SU-DHL-6 (cell line): Measurements from ENCODE around the gene RASA1.

Source experiments
- H2AFZ ChIP-seq: fragments of 200-600 bp; sonication (generic); 2 replicates; pipeline ENCODE4 v1.6.1; 2014; ENCODE audit warnings: low read depth, mild to moderate bottlenecking, moderate library complexity, mixed read lengths, antibody characterized with exemption, low read length; ENCODE audit not compliant: severe bottlenecking
- H3F3A ChIP-seq: fragments of 200-600 bp; shearing (Covaris generic); 2 replicates; pipeline ENCODE4 v1.6.0; 2016; ENCODE audit warnings: antibody characterized with exemption, mild to moderate bottlenecking; ENCODE audit not compliant: insufficient read depth
- H3K27ac ChIP-seq: fragments of 200-600 bp; sonication (generic); 2 replicates; pipeline ENCODE4 v1.5.1; 2016; ENCODE audit warnings: low read depth, mild to moderate bottlenecking, low read length, moderate library complexity, mixed read lengths
- H3K27me3 ChIP-seq: fragments of 200-600 bp; sonication (generic), shearing (Covaris generic); 2 replicates; pipeline ENCODE4 v1.6.0; 2014; ENCODE audit warnings: mild to moderate bottlenecking, low read length
- H3K36me3 ChIP-seq: fragments of 200-600 bp; sonication (generic); 2 replicates; pipeline ENCODE4 v1.6.1; 2014; ENCODE audit warnings: mild to moderate bottlenecking, low read length, mixed read lengths
- H3K4me2 ChIP-seq: fragments of 300-600, 200-600 bp; shearing (Covaris generic), sonication (generic); 2 replicates; pipeline ENCODE4 v1.6.0; 2014; ENCODE audit warnings: low read length, low read depth, mild to moderate bottlenecking; ENCODE audit not compliant: poor library complexity, severe bottlenecking
- H3K4me3 ChIP-seq: fragments of 200-600 bp; sonication (generic); 2 replicates; pipeline ENCODE4 v1.5.1; 2014; ENCODE audit warnings: antibody characterized with exemption, low read length, mild to moderate bottlenecking, mixed read lengths; ENCODE audit not compliant: insufficient read depth, poor library complexity, severe bottlenecking
- H3K79me2 ChIP-seq: fragments of 200-600 bp; sonication (generic); 2 replicates; pipeline ENCODE4 v1.6.1; 2014; ENCODE audit warnings: mild to moderate bottlenecking, low read length, moderate library complexity; ENCODE audit not compliant: insufficient read depth
- H3K9ac ChIP-seq: fragments of 200-600 bp; sonication (generic); 2 replicates; pipeline ENCODE4 v1.7.0; 2014; ENCODE audit warnings: mild to moderate bottlenecking, low read length
- H3K9me2 ChIP-seq: fragments of 200-600 bp; sonication (generic); replicated peaks from 2 replicates; pipeline ENCODE4 v1.6.1; 2014; ENCODE audit warnings: low read length; ENCODE audit not compliant: insufficient read depth
- H3K9me3 ChIP-seq: fragments of 200-600 bp; sonication (generic); 2 replicates; pipeline ENCODE4 v1.6.1; 2014; ENCODE audit warnings: low read length, mixed read lengths; ENCODE audit not compliant: insufficient read depth
- H4K20me1 ChIP-seq: fragments of 200-600 bp; sonication (generic); 2 replicates; pipeline ENCODE4 v1.6.1; 2014; ENCODE audit warnings: low read depth, mild to moderate bottlenecking, antibody characterized with exemption, low read length, moderate library complexity, mixed read lengths
- EZH2phosphoT487 ChIP-seq: fragments of 200-600 bp; sonication (generic), shearing (Covaris generic); conservative IDR thresholded peaks from 2 replicates; pipeline ENCODE4 v1.6.1; 2018; ENCODE audit warnings: mild to moderate bottlenecking, antibody characterized with exemption, low read length, moderate library complexity, mixed read lengths
- TF ChIP-seq, protein P1 (sequence below): fragments of 200-600 bp; sonication (generic); IDR thresholded peaks from one replicate; pipeline ENCODE4 v1.5.1; 2017; ENCODE audit warnings: antibody characterized with exemption, mild to moderate bottlenecking, low read length, moderate library complexity; ENCODE audit not compliant: insufficient read depth, poor library complexity, severe bottlenecking

RASA1 gene

DNA sequence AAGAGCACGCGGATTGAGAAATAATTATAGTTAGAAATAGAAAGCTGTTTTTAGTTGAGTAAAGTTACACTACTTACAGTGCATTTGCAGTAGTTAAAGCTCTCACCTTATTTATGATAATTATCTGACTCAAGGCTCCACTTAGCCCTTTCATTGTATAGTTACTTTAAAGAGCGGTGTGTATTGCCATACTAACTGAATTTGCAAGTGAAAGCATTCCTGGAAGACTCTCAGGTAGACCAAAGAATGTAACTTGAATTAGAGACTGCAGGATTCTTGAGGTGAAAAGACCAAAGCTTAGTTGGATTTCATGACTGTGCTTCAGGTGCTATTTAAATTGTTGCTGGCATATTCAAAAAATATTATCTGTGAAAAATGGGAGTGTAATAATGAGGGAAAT, 4.2 kb upstream of the RASA1 start:
- Histone ChIP-seq H3F3A (0 out of 2 replicates have a peak, but pooled peaks cover under 1% of the 10 kb centered on the region), H2AFZ (no peak overlapping the region), H3K36me3 (no peaks in the 10 kb centered on the region), H3K4me3 (no peak overlapping the region), H3K9me3 (no peaks in the 10 kb centered on the region), H3K27me3 (no peaks in the 10 kb centered on the region), H3K79me2 (peaks cover 6% of the 10 kb centered on the region), H3K27ac (no peak overlapping the region), H3K9me2 (no peaks in the 10 kb centered on the region), H3K4me2 (no peak overlapping the region), H3K9ac (no peak overlapping the region), H4K20me1 (no peaks in the 10 kb centered on the region)
- TF ChIP-seq EZH2phosphoT487: no peak

DNA sequence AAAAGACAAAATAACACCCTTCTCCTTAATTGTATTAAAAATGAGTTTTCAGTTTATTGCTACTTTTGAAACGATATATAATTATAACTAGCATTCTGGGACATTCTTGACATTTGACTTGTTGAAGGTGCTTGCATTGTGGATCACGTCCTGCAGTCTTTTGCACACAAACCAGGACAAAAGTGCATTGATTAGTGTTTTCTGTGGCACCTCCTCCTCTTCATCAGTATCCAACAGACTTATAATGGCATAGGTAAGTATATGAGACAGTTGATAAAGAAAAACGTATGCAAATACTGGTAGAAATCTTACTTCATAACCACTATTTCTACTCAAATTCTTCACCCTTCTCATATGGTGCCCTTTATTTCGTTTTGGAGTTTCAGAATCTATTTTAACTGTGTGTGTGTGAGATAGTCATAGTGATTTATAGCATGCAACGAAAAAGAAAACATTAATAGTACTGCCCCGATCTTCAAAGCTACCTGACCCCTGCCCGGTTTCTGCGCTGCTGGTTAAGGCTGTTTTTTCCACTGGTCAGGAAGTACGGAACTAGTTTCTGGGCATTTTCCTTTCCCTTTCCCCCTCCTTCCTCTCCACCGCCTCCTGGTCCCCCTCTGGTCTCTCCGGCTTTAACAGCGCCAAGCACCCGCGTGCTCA, 639 bp upstream of the RASA1 start:
- peak overlapping the region; percentile 81 for H3K4me3 ChIP-seq
- H3K27me3 ChIP-seq: no peaks in the 10 kb centered on the region
- H3K79me2 ChIP-seq: peaks cover 31% of the 10 kb centered on the region
- H2AFZ ChIP-seq: peak overlapping the region; percentile 98
- H3K9ac ChIP-seq: peak overlapping the region; percentile 84
- no peaks in the 10 kb centered on the region for H3K9me2 ChIP-seq
- H3K27ac ChIP-seq: peak overlapping the region; percentile 74
- H3K9me3 ChIP-seq: no peaks in the 10 kb centered on the region
- no peaks in the 10 kb centered on the region; the same call in 1 of the 2 replicates for H4K20me1 ChIP-seq
- H3K4me2 ChIP-seq: peak overlapping the region; percentile 94
- no peaks in the 10 kb centered on the region for H3K36me3 ChIP-seq
- no peak for TF ChIP-seq EZH2phosphoT487
- TF ChIP-seq, protein P1, sequence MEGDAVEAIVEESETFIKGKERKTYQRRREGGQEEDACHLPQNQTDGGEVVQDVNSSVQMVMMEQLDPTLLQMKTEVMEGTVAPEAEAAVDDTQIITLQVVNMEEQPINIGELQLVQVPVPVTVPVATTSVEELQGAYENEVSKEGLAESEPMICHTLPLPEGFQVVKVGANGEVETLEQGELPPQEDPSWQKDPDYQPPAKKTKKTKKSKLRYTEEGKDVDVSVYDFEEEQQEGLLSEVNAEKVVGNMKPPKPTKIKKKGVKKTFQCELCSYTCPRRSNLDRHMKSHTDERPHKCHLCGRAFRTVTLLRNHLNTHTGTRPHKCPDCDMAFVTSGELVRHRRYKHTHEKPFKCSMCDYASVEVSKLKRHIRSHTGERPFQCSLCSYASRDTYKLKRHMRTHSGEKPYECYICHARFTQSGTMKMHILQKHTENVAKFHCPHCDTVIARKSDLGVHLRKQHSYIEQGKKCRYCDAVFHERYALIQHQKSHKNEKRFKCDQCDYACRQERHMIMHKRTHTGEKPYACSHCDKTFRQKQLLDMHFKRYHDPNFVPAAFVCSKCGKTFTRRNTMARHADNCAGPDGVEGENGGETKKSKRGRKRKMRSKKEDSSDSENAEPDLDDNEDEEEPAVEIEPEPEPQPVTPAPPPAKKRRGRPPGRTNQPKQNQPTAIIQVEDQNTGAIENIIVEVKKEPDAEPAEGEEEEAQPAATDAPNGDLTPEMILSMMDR: no peak
- no peaks in the 10 kb centered on the region for H3F3A ChIP-seq

DNA sequence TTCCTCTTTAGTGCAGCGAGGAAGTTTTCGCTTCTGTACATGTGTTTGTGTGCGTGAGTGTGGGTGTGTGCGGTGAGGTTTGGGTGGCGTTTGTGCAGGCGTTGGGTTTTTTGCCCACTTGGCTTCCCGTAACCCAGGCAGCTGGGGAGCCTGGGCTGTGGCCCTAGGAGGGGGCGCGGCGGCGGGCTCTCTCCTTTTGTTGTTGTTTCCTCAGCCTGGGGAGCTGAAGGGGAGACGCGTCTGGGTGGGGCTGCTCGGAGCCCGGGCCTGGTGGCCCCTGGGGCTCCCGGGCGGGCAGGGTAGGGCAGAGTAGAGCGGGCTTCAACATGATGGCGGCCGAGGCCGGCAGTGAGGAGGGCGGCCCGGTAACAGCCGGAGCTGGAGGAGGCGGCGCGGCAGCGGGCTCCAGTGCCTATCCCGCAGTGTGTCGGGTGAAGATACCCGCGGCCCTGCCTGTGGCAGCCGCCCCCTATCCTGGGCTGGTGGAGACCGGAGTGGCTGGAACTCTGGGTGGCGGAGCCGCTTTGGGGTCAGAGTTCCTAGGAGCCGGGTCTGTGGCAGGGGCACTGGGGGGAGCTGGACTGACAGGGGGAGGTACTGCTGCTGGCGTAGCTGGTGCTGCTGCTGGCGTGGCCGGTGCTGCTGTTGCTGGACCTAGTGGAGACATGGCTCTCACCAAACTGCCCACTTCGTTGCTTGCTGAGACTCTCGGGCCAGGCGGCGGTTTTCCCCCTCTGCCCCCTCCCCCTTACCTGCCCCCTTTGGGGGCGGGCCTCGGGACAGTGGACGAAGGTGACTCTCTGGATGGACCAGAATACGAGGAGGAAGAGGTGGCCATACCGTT, 665 bp downstream of the RASA1 start:
- Histone ChIP-seq H3K9ac (peak overlapping the region; percentile 84), H3K27me3 (no peaks in the 10 kb centered on the region), H4K20me1 (peaks cover 6% of the 10 kb centered on the region; the same call in 1 of the 2 replicates), H3K4me3 (peak overlapping the region; percentile 81), H3K9me3 (no peaks in the 10 kb centered on the region), H2AFZ (peak overlapping the region; percentile 98), H3K4me2 (peak overlapping the region; percentile 94), H3F3A (no peaks in the 10 kb centered on the region), H3K27ac (peak overlapping the region; percentile 74), H3K36me3 (no peaks in the 10 kb centered on the region), H3K9me2 (no peaks in the 10 kb centered on the region), H3K79me2 (peaks cover 44% of the 10 kb centered on the region)
- TF ChIP-seq EZH2phosphoT487: no peak
- TF ChIP-seq, protein P1: no peak
